Liver (tissue), 9 donors: ENCODE data around the gene PSMA5. TPM values are rescaled to one million over a fixed set of nuclear protein-coding genes. Genes with fewer than 3 reads are reported as not detected.
A peak's percentile ranks its signal among the peaks of the same experiment; 100 is the strongest.

Experiments
- DNase-seq: peaks from one replicate; pipeline ENCODE4 v3.0.0-alpha.2; 2017; ENCODE audit warnings: low spot score
- H3K27ac ChIP-seq, 2 donors: one replicate each; pipeline ENCODE4 v1.7.0; 2013; ENCODE audit warnings: inconsistent platforms in 2 of 2, low read length in 2 of 2, control low read depth in 1 of 2, low read depth in 1 of 2, mild to moderate bottlenecking in 1 of 2
- H3K27me3 ChIP-seq, 4 donors: one replicate each; pipeline versions ENCODE4 v1.6.1 to v1.7.0; 2013; ENCODE audit warnings: low read length in 3 of 4, inconsistent platforms in 1 of 4, mild to moderate bottlenecking in 1 of 4, moderate library complexity in 1 of 4; ENCODE audit not compliant: control insufficient read depth in 4 of 4, insufficient read depth in 4 of 4
- H3K36me3 ChIP-seq, 4 donors: one replicate each; pipeline versions ENCODE4 v1.6.1 to v1.7.0; 2013; ENCODE audit warnings: low read length in 3 of 4, mild to moderate bottlenecking in 3 of 4, low read depth in 1 of 4, moderate library complexity in 1 of 4; ENCODE audit not compliant: control insufficient read depth in 4 of 4, insufficient read depth in 3 of 4
- H3K4me1 ChIP-seq, 4 donors: one replicate each; pipeline versions ENCODE4 v1.6.1 to v1.7.0; 2013; ENCODE audit warnings: low read length in 3 of 4, mild to moderate bottlenecking in 3 of 4, moderate library complexity in 1 of 4; ENCODE audit not compliant: control insufficient read depth in 4 of 4, insufficient read depth in 4 of 4
- H3K4me3 ChIP-seq, 3 donors: one replicate each; pipeline versions ENCODE4 v1.6.1 to v1.7.0; 2013; ENCODE audit warnings: low read length in 3 of 3, control low read depth in 1 of 3, low read depth in 1 of 3, mild to moderate bottlenecking in 1 of 3
- H3K9ac ChIP-seq, 2 donors: one replicate each; pipeline ENCODE4 v1.7.0; 2013; ENCODE audit warnings: low read length in 2 of 2, mild to moderate bottlenecking in 2 of 2, moderate library complexity in 2 of 2, control low read depth in 1 of 2, low read depth in 1 of 2
- H3K9me3 ChIP-seq, 4 donors: one replicate each; pipeline versions ENCODE4 v1.6.1 to v1.7.0; 2013; ENCODE audit warnings: low read length in 3 of 4; ENCODE audit not compliant: control insufficient read depth in 4 of 4
- EGR1 ChIP-seq, 2 donors: IDR thresholded peaks; 2 replicates each; pipeline ENCODE4 v1.6.1; 2016 to 2018; ENCODE audit warnings: antibody characterized with exemption in 2 of 2, low read depth in 2 of 2
- FOXA2 ChIP-seq: IDR thresholded peaks from 2 replicates; pipeline ENCODE4 v1.6.1; 2016; ENCODE audit warnings: antibody characterized with exemption
- GABPA ChIP-seq, 2 donors: IDR thresholded peaks in 1 of 2; conservative IDR thresholded peaks in 1 of 2; 2 replicates each; pipeline ENCODE4 v1.6.1; 2016; ENCODE audit warnings: antibody characterized with exemption in 2 of 2, mild to moderate bottlenecking in 1 of 2, moderate library complexity in 1 of 2
- HNF4G ChIP-seq: IDR thresholded peaks from 2 replicates; pipeline ENCODE4 v1.6.1; 2016; ENCODE audit warnings: antibody characterized with exemption
- JUND ChIP-seq, 2 donors: IDR thresholded peaks; 2 replicates each; pipeline ENCODE4 v1.6.1; 2016; ENCODE audit warnings: antibody characterized with exemption in 2 of 2
- NR2F2 ChIP-seq: IDR thresholded peaks from 2 replicates; pipeline ENCODE4 v1.6.1; 2016; ENCODE audit warnings: antibody characterized with exemption
- RXRA ChIP-seq, 2 donors: IDR thresholded peaks; 2 replicates each; pipeline ENCODE4 v1.6.1; 2017 to 2018; ENCODE audit warnings: antibody characterized with exemption in 2 of 2, mild to moderate bottlenecking in 1 of 2
- SP1 ChIP-seq: IDR thresholded peaks from 2 replicates; pipeline ENCODE4 v1.6.1; 2018; ENCODE audit warnings: antibody characterized with exemption, mild to moderate bottlenecking
- WGBS: extraction: QIAGEN DNeasy Blood & Tissue Kit; methylation state at CpG from one replicate; pipeline ENCODE4 v1.1.7; 2013; 5-methylcytosine and 5-hydroxymethylcytosine counted together
- polyA plus RNA-seq, 2 donors: library from polyadenylated mRNA; stranded (reverse) in 1 of 2; unstranded in 1 of 2; fragments of 200-250 nt in 1 of 2; fragments of >200 nt in 1 of 2; fragmentation: Nextera tagmentation in 1 of 2; extraction: Ambion mirVana in 1 of 2; gene quantifications; one replicate each; pipeline versions ENCODE4 v1.2.1 to v1.2.3, GENCODE V29; 2013 to 2015
- total RNA-seq, 2 donors: library from RNA; depleted of rRNA; stranded (reverse); fragments of >200 nt; gene quantifications; one replicate each; pipeline ENCODE4 v1.2.3, GENCODE V29; 2014
- TF ChIP-seq, protein P1 (sequence below): IDR thresholded peaks from 2 replicates; pipeline ENCODE4 v1.6.1; 2016; ENCODE audit warnings: antibody characterized with exemption
- TF ChIP-seq, protein P2 (sequence below): IDR thresholded peaks from 2 replicates; pipeline ENCODE4 v1.6.1; 2016; ENCODE audit warnings: antibody characterized with exemption, mild to moderate bottlenecking
- TF ChIP-seq, protein P3 (sequence below): fragments of 150-350 bp; IDR thresholded peaks from 2 replicates; pipeline ENCODE4 v1.5.1; 2017; ENCODE audit warnings: improper control_type of control experiment, low read depth, low read length; ENCODE audit not compliant: missing input control
- donor health status: healthy.
- donor health status: healthy.
- donor health status: healthy.
- donor health status: healthy.
- donor health status: healthy.

Gene PSMA5
- total and polyA plus RNA-seq, 4 donors: 26.3 to 88.6 (median 67.9) TPM

DNA sequence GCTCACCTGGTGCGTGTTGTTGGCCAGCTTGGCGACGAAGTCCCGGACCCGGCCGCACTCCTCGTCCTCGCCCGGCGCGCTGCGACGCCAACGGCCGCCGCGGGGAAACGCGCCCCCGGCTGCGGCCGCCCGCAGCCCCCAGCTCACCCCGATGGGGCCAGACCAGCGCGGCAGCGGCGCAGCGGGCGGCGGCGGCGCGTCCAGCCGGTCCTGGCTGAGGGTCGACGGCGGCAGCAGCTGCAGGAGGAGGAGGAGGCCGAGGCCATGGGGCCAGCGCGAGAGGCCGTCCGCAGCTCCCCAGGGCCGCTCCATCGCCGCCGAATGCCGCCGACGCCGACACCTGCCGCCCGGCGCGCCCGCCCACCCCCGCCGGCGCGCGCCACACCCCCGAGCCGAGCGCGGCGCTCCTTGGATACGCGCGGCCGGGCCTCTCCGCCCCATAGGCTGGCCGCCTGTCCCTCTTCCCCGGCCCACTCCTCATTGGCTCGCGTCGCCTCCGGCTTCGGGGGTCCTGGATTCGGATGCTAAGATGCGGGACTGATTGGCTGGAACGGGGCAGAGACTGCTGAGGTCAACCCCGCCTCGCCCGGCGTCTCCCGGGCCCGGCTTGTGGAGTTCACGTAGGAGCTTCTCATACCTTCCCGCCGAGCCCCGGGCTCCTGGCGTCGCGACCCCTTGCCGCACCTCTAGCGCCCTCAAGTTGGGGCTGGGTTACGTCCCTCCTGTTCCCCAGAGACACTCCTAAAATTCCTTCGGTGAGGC lies 28.5 kb downstream of the PSMA5 start, which contains the start of gene SORT1:
Gene SORT1, minus strand, starts transcription at position 338 of the 762 bp plus-strand sequence. Its CDS starts 26 bp downstream, at position 312.
- DNase-seq: peak; percentile 76
- peak within 1 kb of the TSS in 2 of 3 donors; percentile 37 to 81 for H3K4me3 ChIP-seq
- H3K27me3 ChIP-seq: no peaks in the 10 kb centered on the region
- WGBS: under 1% methylated on average over 98 of the region's 98 CpGs
- peaks cover 0 to 19% (median 16%) of the 10 kb centered on the region in 4 donors for H3K36me3 ChIP-seq
- H3K9me3 ChIP-seq: no peaks in the 10 kb centered on the region
- H3K9ac ChIP-seq: peak within 1 kb of the TSS in 1 of 2 donors; percentile 12
- H3K4me1 ChIP-seq: peaks cover 5 to 19% (median 9%) of the 10 kb centered on the region in 4 donors
- TF ChIP-seq, protein P1, sequence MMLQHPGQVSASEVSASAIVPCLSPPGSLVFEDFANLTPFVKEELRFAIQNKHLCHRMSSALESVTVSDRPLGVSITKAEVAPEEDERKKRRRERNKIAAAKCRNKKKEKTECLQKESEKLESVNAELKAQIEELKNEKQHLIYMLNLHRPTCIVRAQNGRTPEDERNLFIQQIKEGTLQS: no peak
- no peak for TF ChIP-seq EGR1 (IDR thresholded peaks at IDR 0.05; ENCODE audit: low read depth in 2 of 2)
- TF ChIP-seq, protein P2, sequence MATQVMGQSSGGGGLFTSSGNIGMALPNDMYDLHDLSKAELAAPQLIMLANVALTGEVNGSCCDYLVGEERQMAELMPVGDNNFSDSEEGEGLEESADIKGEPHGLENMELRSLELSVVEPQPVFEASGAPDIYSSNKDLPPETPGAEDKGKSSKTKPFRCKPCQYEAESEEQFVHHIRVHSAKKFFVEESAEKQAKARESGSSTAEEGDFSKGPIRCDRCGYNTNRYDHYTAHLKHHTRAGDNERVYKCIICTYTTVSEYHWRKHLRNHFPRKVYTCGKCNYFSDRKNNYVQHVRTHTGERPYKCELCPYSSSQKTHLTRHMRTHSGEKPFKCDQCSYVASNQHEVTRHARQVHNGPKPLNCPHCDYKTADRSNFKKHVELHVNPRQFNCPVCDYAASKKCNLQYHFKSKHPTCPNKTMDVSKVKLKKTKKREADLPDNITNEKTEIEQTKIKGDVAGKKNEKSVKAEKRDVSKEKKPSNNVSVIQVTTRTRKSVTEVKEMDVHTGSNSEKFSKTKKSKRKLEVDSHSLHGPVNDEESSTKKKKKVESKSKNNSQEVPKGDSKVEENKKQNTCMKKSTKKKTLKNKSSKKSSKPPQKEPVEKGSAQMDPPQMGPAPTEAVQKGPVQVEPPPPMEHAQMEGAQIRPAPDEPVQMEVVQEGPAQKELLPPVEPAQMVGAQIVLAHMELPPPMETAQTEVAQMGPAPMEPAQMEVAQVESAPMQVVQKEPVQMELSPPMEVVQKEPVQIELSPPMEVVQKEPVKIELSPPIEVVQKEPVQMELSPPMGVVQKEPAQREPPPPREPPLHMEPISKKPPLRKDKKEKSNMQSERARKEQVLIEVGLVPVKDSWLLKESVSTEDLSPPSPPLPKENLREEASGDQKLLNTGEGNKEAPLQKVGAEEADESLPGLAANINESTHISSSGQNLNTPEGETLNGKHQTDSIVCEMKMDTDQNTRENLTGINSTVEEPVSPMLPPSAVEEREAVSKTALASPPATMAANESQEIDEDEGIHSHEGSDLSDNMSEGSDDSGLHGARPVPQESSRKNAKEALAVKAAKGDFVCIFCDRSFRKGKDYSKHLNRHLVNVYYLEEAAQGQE: no peak
- TF ChIP-seq HNF4G: no peak
- TF ChIP-seq SP1: peak; percentile 33
- no peak for TF ChIP-seq FOXA2
- H3K27ac ChIP-seq: no peak within 1 kb of the TSS

DNA sequence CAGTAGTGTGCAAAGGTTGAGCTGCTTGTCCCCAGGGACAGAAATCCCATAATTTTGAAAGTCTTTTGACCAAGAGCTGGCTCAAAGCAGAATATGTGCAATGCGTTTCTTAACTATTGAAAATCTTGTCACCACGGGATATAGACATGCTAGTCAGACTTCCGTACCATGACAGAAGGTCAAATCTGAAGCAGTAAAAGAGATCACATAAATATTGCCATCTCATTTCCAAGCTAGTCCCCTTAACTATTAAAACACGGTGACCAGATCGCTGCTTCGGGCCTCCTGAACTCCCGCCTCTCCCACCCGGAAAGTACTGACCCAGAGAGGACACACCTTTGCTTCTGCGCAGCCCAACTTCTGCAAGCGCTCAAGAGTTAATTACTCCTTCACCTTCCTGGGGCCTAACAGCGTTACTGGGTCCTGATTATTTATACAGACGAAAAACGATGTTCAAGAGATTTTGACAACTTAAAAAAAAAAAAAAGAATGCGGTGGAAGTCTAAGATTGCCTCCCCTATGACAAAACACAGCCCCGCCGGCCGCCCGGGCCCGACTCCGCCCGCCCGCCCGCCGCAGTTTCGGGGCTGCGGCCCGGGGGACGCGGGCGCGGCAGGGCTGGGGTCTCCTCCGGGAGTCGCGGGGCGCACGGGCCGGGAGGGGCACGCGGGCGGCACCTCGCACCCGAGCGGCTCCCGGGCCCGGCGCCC lies 29.2 kb downstream of the PSMA5 start:
- no peaks in the 10 kb centered on the region for H3K9me3 ChIP-seq
- no peak for TF ChIP-seq JUND (IDR thresholded peaks at IDR 0.05)
- TF ChIP-seq, protein P2: no peak
- TF ChIP-seq NR2F2: no peak
- no peak for TF ChIP-seq RXRA (IDR thresholded peaks at IDR 0.05)
- TF ChIP-seq, protein P3, sequence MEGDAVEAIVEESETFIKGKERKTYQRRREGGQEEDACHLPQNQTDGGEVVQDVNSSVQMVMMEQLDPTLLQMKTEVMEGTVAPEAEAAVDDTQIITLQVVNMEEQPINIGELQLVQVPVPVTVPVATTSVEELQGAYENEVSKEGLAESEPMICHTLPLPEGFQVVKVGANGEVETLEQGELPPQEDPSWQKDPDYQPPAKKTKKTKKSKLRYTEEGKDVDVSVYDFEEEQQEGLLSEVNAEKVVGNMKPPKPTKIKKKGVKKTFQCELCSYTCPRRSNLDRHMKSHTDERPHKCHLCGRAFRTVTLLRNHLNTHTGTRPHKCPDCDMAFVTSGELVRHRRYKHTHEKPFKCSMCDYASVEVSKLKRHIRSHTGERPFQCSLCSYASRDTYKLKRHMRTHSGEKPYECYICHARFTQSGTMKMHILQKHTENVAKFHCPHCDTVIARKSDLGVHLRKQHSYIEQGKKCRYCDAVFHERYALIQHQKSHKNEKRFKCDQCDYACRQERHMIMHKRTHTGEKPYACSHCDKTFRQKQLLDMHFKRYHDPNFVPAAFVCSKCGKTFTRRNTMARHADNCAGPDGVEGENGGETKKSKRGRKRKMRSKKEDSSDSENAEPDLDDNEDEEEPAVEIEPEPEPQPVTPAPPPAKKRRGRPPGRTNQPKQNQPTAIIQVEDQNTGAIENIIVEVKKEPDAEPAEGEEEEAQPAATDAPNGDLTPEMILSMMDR: no peak
- no peak for TF ChIP-seq SP1
- no peak for TF ChIP-seq GABPA (IDR thresholded peaks at IDR 0.05 in 1 of 2, conservative IDR thresholded peaks at IDR 0.05 in 1 of 2)
- TF ChIP-seq, protein P1: no peak
- no peak for TF ChIP-seq FOXA2
- WGBS: 11% methylated on average over 46 of the region's 46 CpGs
- peak overlapping the region in 2 of 3 donors; percentile 37 to 81 for H3K4me3 ChIP-seq
- peak overlapping the region in 1 of 2 donors; percentile 12 for H3K9ac ChIP-seq
- H3K27me3 ChIP-seq: no peaks in the 10 kb centered on the region
- no peak overlapping the region for H3K27ac ChIP-seq
- peaks cover 5 to 23% (median 13%) of the 10 kb centered on the region in 4 donors for H3K4me1 ChIP-seq
- peaks cover 0 to 13% (median 11%) of the 10 kb centered on the region in 4 donors for H3K36me3 ChIP-seq
- no peak for DNase-seq
